ENCODE results near the gene OR13H1. TPM values are rescaled to one million over a fixed set of nuclear protein-coding genes. Genes with fewer than 3 reads are reported as not detected.
"Not testable (repeated sequence)": the region's sequence is repeated elsewhere in the genome, so short reads cannot be mapped to it uniquely, and the experiment has no call there.

Gene OR13H1
- total and polyA plus RNA-seq, 12 donors = not detected

DNA sequence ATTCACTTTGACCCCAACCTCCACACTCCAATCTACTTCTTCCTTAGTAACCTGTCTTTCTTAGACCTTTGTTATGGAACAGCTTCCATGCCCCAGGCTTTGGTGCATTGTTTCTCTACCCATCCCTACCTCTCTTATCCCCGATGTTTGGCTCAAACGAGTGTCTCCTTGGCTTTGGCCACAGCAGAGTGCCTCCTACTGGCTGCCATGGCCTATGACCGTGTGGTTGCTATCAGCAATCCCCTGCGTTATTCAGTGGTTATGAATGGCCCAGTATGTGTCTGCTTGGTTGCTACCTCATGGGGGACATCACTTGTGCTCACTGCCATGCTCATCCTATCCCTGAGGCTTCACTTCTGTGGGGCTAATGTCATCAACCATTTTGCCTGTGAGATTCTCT lies 344 bp downstream of the OR13H1 start:
- DNase-seq (no peak), ATAC-seq (no peak)
- no peaks in the 10 kb centered on the region for H3K36me3 ChIP-seq
- 67 to 79% methylated on average over 4 of the region's 4 CpGs for WGBS, 2 donors
- intact Hi-C loops (cut with DNase I) = no loop called here
- H3K9me3 ChIP-seq = no peaks in the 10 kb centered on the region
- H3K27ac ChIP-seq = no peak overlapping the region
- H3K4me1 ChIP-seq = no peaks in the 10 kb centered on the region
- TF ChIP-seq, protein P1, sequence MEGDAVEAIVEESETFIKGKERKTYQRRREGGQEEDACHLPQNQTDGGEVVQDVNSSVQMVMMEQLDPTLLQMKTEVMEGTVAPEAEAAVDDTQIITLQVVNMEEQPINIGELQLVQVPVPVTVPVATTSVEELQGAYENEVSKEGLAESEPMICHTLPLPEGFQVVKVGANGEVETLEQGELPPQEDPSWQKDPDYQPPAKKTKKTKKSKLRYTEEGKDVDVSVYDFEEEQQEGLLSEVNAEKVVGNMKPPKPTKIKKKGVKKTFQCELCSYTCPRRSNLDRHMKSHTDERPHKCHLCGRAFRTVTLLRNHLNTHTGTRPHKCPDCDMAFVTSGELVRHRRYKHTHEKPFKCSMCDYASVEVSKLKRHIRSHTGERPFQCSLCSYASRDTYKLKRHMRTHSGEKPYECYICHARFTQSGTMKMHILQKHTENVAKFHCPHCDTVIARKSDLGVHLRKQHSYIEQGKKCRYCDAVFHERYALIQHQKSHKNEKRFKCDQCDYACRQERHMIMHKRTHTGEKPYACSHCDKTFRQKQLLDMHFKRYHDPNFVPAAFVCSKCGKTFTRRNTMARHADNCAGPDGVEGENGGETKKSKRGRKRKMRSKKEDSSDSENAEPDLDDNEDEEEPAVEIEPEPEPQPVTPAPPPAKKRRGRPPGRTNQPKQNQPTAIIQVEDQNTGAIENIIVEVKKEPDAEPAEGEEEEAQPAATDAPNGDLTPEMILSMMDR (IDR thresholded peaks at IDR 0.05) = no peak
- peaks cover 0 to 10% (median 0%) of the 10 kb centered on the region in 7 donors for H3K27me3 ChIP-seq
- H3K4me3 ChIP-seq = no peak overlapping the region

DNA sequence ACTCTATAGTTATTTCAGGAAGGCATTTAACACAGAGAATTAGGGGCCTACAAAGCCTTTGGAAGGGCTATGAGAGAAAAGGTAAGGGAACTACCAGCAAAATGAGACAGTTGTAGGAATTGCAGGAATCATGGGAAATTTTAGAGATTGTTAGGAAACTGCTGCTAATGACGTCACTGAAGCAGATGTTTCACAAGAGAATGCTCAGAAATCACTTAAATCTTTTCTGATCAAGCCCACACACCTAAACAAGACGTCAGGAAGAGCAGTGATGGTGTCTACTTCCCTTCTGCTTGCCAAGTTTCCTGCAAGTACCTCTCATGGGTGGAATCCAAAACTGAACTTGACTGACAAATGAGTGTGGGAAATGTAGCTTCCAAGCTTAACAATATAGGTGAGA lies 5.1 kb downstream of the OR13H1 start:
- H3K27me3 ChIP-seq = peaks cover 0 to 10% (median 0%) of the 10 kb centered on the region in 7 donors
- WGBS, 2 donors = 15 to 32% methylated on average over 2 of the region's 2 CpGs
- DNase-seq = no peak
- no peaks in the 10 kb centered on the region for H3K4me1 ChIP-seq
- ATAC-seq = peak in 1 of 8 donors; percentile 17
- H3K27ac ChIP-seq = no peak overlapping the region
- no peak overlapping the region for H3K4me3 ChIP-seq
- intact Hi-C loops (cut with DNase I) = no loop called here
- TF ChIP-seq, protein P1 (IDR thresholded peaks at IDR 0.05) = no peak
- H3K36me3 ChIP-seq = no peaks in the 10 kb centered on the region
- H3K9me3 ChIP-seq = no peaks in the 10 kb centered on the region

GRCh38 chrX:131552453-131552852 lies 8.6 kb downstream of the OR13H1 start:
- intact Hi-C loops (cut with DNase I); DNase-seq; H3K9me3 ChIP-seq; H3K27ac ChIP-seq; ATAC-seq; H3K4me3 ChIP-seq; H3K4me1 ChIP-seq; H3K27me3 ChIP-seq; H3K36me3 ChIP-seq: not testable (repeated sequence)
- WGBS, 2 donors = 84 to 94% methylated on average over 10 of the region's 10 CpGs

DNA sequence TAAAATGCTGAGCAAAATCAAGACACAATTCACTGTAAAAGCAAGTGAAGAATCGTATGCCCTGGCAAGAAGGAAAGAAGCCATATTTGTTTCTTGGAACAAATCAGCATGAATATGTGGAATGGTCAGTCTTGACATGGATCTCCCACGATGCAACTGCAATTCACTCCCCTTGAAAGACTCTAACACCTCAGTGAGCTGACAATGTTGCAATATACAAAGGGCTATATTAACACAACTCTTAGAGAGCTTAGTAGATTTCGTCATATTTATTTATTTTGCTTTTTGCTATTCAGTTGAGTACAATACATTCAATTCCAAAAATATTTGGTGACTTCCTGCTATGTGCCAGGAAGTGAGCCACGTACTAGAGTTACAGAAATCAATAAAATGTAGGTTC lies 14.7 kb downstream of the OR13H1 start:
- intact Hi-C loops (cut with DNase I) = no loop called here
- TF ChIP-seq, protein P1 (IDR thresholded peaks at IDR 0.05) = no peak

GRCh38 chrX:131564553-131565229 lies 20.8 kb downstream of the OR13H1 start:
- intact Hi-C loops (cut with DNase I) = no loop called here
- WGBS, 2 donors = 85 to 87% methylated on average over 2 of the region's 2 CpGs
- DNase-seq (no peak), ATAC-seq (no peak)
- H3K27ac ChIP-seq = no peak overlapping the region
- no peak overlapping the region for H3K4me3 ChIP-seq
- TF ChIP-seq, protein P1 (IDR thresholded peaks at IDR 0.05) = no peak
- no peaks in the 10 kb centered on the region for H3K4me1 ChIP-seq
- peaks cover 0 to 17% (median 0%) of the 10 kb centered on the region in 7 donors for H3K27me3 ChIP-seq
- H3K9me3 ChIP-seq = no peaks in the 10 kb centered on the region
- no peaks in the 10 kb centered on the region for H3K36me3 ChIP-seq

More for the DNA sequence above, 14.7 kb downstream of the OR13H1 start:
- no peaks in the 10 kb centered on the region for H3K36me3 ChIP-seq
- no peak for DNase-seq
- H3K9me3 ChIP-seq = no peaks in the 10 kb centered on the region
- no peak for ATAC-seq
- no peaks in the 10 kb centered on the region for H3K4me1 ChIP-seq
- H3K27me3 ChIP-seq = peaks cover 0 to 8% (median 0%) of the 10 kb centered on the region in 7 donors
- no peak overlapping the region for H3K27ac ChIP-seq
- WGBS, 2 donors = 72 to 74% methylated on average over 4 of the region's 4 CpGs
- H3K4me3 ChIP-seq = no peak overlapping the region
